K562 (cell line): ENCODE results near the gene SLC35F4. TPM values are rescaled to one million over a fixed set of nuclear protein-coding genes. Genes with fewer than 3 reads are reported as not detected.

Experiments used
- ATAC-seq: fragments of 200-7000 bp; cut with Tn5 transposase; 3 replicates; pipeline ENCODE4 v1.9.1; 2020; ENCODE audit warnings: moderate library complexity
- BruUV-seq: library from RNA; stranded (reverse); fragments of 400-500 nt; replicated peaks from 2 replicates; lab custom pipeline; 2021; lab: Mats Ljungman, UMichigan
- CTCF ChIA-PET: fragments of 300-600 bp; formaldehyde crosslinking; extraction: SDS; loops from one replicate; lab custom pipeline; 2021; ENCODE audit warnings: low intra/inter-chr PET ratio; lab: Yijun Ruan, JAX
- POLR2A ChIA-PET: fragments of 300-600, 350-650 bp; sonication (Branson Sonifier 250); formaldehyde crosslinking; extraction: SDS; loops from one replicate; lab custom pipeline; 2021; ENCODE audit warnings: antibody characterized with exemption, inconsistent platforms; lab: Yijun Ruan, JAX
- DNase-seq, 4 experiments: peaks; one replicate each; pipeline versions ENCODE4 v3.0.0 to v3.0.0-alpha.2; 2011 to 2018; ENCODE audit warnings: low spot score in 3 of 4, mixed read lengths in 3 of 4; ENCODE audit errors: extremely low read depth in 1 of 4
- FAIRE-seq: peaks from 2 replicates; lab custom pipeline; 2011; peaks lifted over from hg19 to GRCh38; lab: Jason Lieb, UNC
- H2AFZ ChIP-seq: 2 replicates; pipeline ENCODE4 v1.6.0; 2011; ENCODE audit warnings: low read depth, low read length, control low read depth, inconsistent platforms
- H3K27ac ChIP-seq: fragments of 200-600 bp; 3 replicates; pipeline ENCODE4 v1.8.0; 2011; ENCODE audit warnings: low read depth, mild to moderate bottlenecking, control low read depth, inconsistent platforms, low read length, moderate library complexity, mixed read lengths; ENCODE audit errors: extremely low read depth
- H3K27me3 ChIP-seq, 2 experiments: fragments of 300-600 bp in 1 of 2; 2 replicates in 1 of 2; 3 replicates in 1 of 2; pipeline versions ENCODE4 v1.6.0 to v1.8.0; 2011; ENCODE audit warnings: inconsistent platforms in 2 of 2, low read length in 2 of 2, mild to moderate bottlenecking in 1 of 2, mixed read lengths in 1 of 2, moderate library complexity in 1 of 2; ENCODE audit not compliant: control insufficient read depth in 2 of 2, insufficient read depth in 2 of 2
- H3K36me3 ChIP-seq: fragments of 300-600 bp; 3 replicates; pipeline ENCODE4 v1.8.0; 2011; ENCODE audit warnings: mild to moderate bottlenecking, low read length, inconsistent platforms; ENCODE audit not compliant: control insufficient read depth, insufficient read depth
- H3K4me1 ChIP-seq, 2 experiments: fragments of 200-600 bp in 1 of 2; replicated peaks in 1 of 2; 2 replicates in 1 of 2; 3 replicates in 1 of 2; pipeline versions ENCODE4 v1.5.1 to v1.8.0; 2011; ENCODE audit warnings: inconsistent platforms in 2 of 2, low read length in 2 of 2, mild to moderate bottlenecking in 1 of 2, mixed read lengths in 1 of 2, moderate library complexity in 1 of 2; ENCODE audit not compliant: control insufficient read depth in 2 of 2, insufficient read depth in 2 of 2
- H3K4me2 ChIP-seq: 2 replicates; pipeline ENCODE4 v1.6.1; 2011; ENCODE audit warnings: low read length, control low read depth, inconsistent platforms, mixed read lengths; ENCODE audit not compliant: insufficient read depth
- H3K4me3 ChIP-seq: fragments of 200-600 bp; sonication (generic), shearing (Covaris generic); 2 replicates; pipeline ENCODE4 v1.5.1; 2016; ENCODE audit warnings: control low read depth, inconsistent platforms
- H3K79me2 ChIP-seq: fragments of 200-600 bp; 3 replicates; pipeline ENCODE4 v1.8.0; 2011; ENCODE audit warnings: low read length, inconsistent platforms; ENCODE audit not compliant: control insufficient read depth, insufficient read depth
- H3K9ac ChIP-seq, 2 experiments: 2 replicates each; pipeline versions ENCODE4 v1.6.0 to v1.6.1; 2011; ENCODE audit warnings: low read depth in 2 of 2, low read length in 2 of 2, control low read depth in 1 of 2, inconsistent platforms in 1 of 2, mild to moderate bottlenecking in 1 of 2, mixed read lengths in 1 of 2; ENCODE audit not compliant: insufficient read depth in 1 of 2
- H3K9me1 ChIP-seq: one replicate; pipeline ENCODE4 v1.6.0; 2011; ENCODE audit warnings: inconsistent platforms, mild to moderate bottlenecking, low read length, moderate library complexity; ENCODE audit not compliant: control insufficient read depth, insufficient read depth
- H3K9me3 ChIP-seq: replicated peaks from 2 replicates; pipeline ENCODE4 v1.5.1; 2011; ENCODE audit warnings: low read depth, low read length, inconsistent platforms; ENCODE audit not compliant: control insufficient read depth, insufficient read depth
- H4K20me1 ChIP-seq: replicated peaks from 2 replicates; pipeline ENCODE4 v1.6.1; 2011; ENCODE audit warnings: low read length, inconsistent platforms, mixed read lengths; ENCODE audit not compliant: control insufficient read depth, insufficient read depth
- CSDE1 ChIP-seq, 2 experiments: fragments of 450-650 bp; IDR thresholded peaks; 2 replicates each; pipeline ENCODE4 v1.6.1; 2016; ENCODE audit warnings: mild to moderate bottlenecking in 1 of 2
- FOXA3 ChIP-seq, 2 experiments: fragments of 450-650 bp in 1 of 2; sonication (generic) in 1 of 2; formaldehyde crosslinking; IDR thresholded peaks in 1 of 2; conservative IDR thresholded peaks in 1 of 2; 2 replicates each; pipeline versions ENCODE4 v1.4.0 to v1.8.0; 2020 to 2022; ENCODE audit warnings: mild to moderate bottlenecking in 2 of 2, missing genetic modification reagents in 1 of 2
- IRF2 ChIP-seq: sonication (generic); formaldehyde crosslinking; IDR thresholded peaks from 2 replicates; pipeline ENCODE4 v1.8.1; 2022; ENCODE audit warnings: mild to moderate bottlenecking, missing genetic modification reagents
- KAT7 ChIP-seq: sonication (generic); formaldehyde crosslinking; IDR thresholded peaks from 2 replicates; pipeline ENCODE4 v1.8.0; 2022; ENCODE audit warnings: missing genetic modification reagents, mild to moderate bottlenecking, borderline replicate concordance
- POLR3A ChIP-seq: IDR thresholded peaks from 2 replicates; pipeline ENCODE4 v1.6.1; 2011; ENCODE audit warnings: borderline replicate concordance, mild to moderate bottlenecking, moderate library complexity; ENCODE audit not compliant: insufficient read length, insufficient read depth; ENCODE audit errors: extremely low read depth
- SIN3B ChIP-seq: fragments of 450-650 bp; IDR thresholded peaks from 2 replicates; pipeline ENCODE4 v1.6.1; 2017; ENCODE audit warnings: low read depth, mild to moderate bottlenecking, moderate library complexity
- SMARCA4 ChIP-seq: fragments of 450-650 bp; IDR thresholded peaks from 2 replicates; pipeline ENCODE4 v1.6.1; 2016
- ZBTB8A ChIP-seq: fragments of 450-650 bp; IDR thresholded peaks from 2 replicates; pipeline ENCODE4 v1.6.1; 2018; ENCODE audit warnings: mild to moderate bottlenecking, moderate library complexity; ENCODE audit not compliant: partially characterized antibody
- ZNF121 ChIP-seq: sonication (generic); formaldehyde crosslinking; conservative IDR thresholded peaks from 2 replicates; pipeline ENCODE4 v1.8.0; 2022; ENCODE audit warnings: missing genetic modification reagents
- ZNF77 ChIP-seq: fragments of 250-450 bp; sonication (Bioruptor Pico); IDR thresholded peaks from 2 replicates; pipeline ENCODE4 v1.5.0; 2020
- WGBS: fragments of 100-300 bp; shearing (Covaris generic); methylation state at CpG from one replicate; pipeline ENCODE4 v1.1.6; 2016; ENCODE audit warnings: low coverage, mixed read lengths; ENCODE audit not compliant: insufficient coverage; ENCODE audit errors: missing lambda C conversion rate; 5-methylcytosine and 5-hydroxymethylcytosine counted together
- in situ Hi-C: fragments of 300-500 bp; cut with MboI; formaldehyde crosslinking; loops from 4 replicates; pipeline ENCODE4 v1.15.0; 2018; ENCODE audit warnings: inconsistent platforms, mixed read lengths
- intact Hi-C: fragments of 100-400 bp; cut with micrococcal nuclease; formaldehyde crosslinking; loops from 2 replicates; pipeline ENCODE4 v1.14.2; 2022
- polyA plus RNA-seq, 8 experiments: library from polyadenylated mRNA; depleted of rRNA in 4 of 8; stranded (reverse) in 5 of 8; unstranded in 3 of 8; fragments of >200 nt; fragmentation: Nextera tagmentation in 2 of 8; fragmentation: Illumina TruSeq in 1 of 8; extraction: Ambion mirVana in 2 of 8; extraction: Trizol in 1 of 8; gene quantifications; 2 replicates each; pipeline versions ENCODE4 v1.2.1 to v1.2.3, GENCODE V29; 2011 to 2014; ENCODE audit warnings: inconsistent platforms in 1 of 8, missing spikeins in 1 of 8
- total RNA-seq, 7 experiments: library from RNA; depleted of rRNA in 6 of 7; stranded (reverse); fragments of >200 nt in 6 of 7; fragmentation: Illumina TruSeq in 2 of 7; extraction: Trizol in 2 of 7; gene quantifications; 2 replicates each; pipeline versions ENCODE4 v1.2.1 to v1.2.3, GENCODE V29; 2011 to 2021; ENCODE audit warnings: low replicate concordance in 1 of 7
- TF ChIP-seq, protein P1 (sequence below): fragments of 250-450 bp; sonication (Bioruptor Pico); IDR thresholded peaks from 2 replicates; pipeline ENCODE4 v1.4.0; 2020; ENCODE audit warnings: borderline replicate concordance
- TF ChIP-seq, protein P2 (sequence below): fragments of 250-450 bp; sonication (Bioruptor Pico); IDR thresholded peaks from 2 replicates; pipeline ENCODE4 v1.4.0; 2020; ENCODE audit warnings: mild to moderate bottlenecking, moderate library complexity

Gene SLC35F4
- total and polyA plus RNA-seq, 9 of the 15 experiments (the other 6 are each of a cell fraction or from before 2014, with no cell fraction given) = 0.01 TPM; not detected in 8

DNA sequence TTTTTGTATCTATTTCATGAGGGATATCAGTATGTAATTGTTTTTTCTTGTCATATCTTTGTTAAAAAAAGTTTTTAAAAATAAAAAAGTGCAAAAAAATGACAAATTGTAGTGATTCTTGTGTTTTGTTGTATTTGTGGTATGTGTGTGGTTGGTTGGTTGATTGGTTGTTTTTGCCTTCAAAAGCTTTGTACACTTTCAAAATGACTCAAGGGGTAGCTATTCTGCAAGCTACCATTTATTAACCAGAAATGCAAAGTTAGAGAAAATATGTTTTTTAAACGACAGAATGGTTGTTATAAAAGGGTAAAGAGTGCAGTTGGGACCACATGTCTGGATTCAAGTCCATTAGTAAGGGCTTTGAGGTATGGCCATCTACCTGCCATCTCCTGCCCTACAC lies 119.3 kb downstream of the SLC35F4 start:
- Histone ChIP-seq H3K27me3 (no peaks in the 10 kb centered on the region), H3K9ac (no peak overlapping the region), H2AFZ (no peak overlapping the region), H3K9me1 (no peaks in the 10 kb centered on the region), H3K4me1 (no peaks in the 10 kb centered on the region), H3K4me3 (no peak overlapping the region), H4K20me1 (no peaks in the 10 kb centered on the region), H3K9me3 (no peaks in the 10 kb centered on the region), H3K27ac (no peak overlapping the region), H3K36me3 (no peaks in the 10 kb centered on the region), H3K79me2 (no peaks in the 10 kb centered on the region), H3K4me2 (no peak overlapping the region)
- ATAC-seq (no peak), FAIRE-seq (no peak), DNase-seq (no peak)
- WGBS = 0% methylated on average over 1 of the region's 1 CpG
- CTCF ChIA-PET = no interaction called here
- POLR2A ChIA-PET = no interaction called here
- intact Hi-C loops (no loop called here), in situ Hi-C loops (no loop called here)
- TF ChIP-seq ZBTB8A = no peak
- TF ChIP-seq, protein P1, sequence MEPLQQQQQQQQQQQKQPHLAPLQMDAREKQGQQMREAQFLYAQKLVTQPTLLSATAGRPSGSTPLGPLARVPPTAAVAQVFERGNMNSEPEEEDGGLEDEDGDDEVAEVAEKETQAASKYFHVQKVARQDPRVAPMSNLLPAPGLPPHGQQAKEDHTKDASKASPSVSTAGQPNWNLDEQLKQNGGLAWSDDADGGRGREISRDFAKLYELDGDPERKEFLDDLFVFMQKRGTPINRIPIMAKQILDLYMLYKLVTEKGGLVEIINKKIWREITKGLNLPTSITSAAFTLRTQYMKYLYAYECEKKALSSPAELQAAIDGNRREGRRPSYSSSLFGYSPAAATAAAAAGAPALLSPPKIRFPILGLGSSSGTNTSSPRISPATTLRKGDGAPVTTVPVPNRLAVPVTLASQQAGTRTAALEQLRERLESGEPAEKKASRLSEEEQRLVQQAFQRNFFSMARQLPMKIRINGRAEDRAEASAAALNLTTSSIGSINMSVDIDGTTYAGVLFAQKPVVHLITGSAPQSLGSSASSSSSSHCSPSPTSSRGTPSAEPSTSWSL (CRISPR knock-in tag) = no peak
- no peak for TF ChIP-seq ZNF121 (CRISPR knock-in tag)
- TF ChIP-seq POLR3A = no peak
- TF ChIP-seq CSDE1 (IDR thresholded peaks at IDR 0.05) = no peak
- TF ChIP-seq SMARCA4 = no peak
- no peak for TF ChIP-seq IRF2 (CRISPR knock-in tag)
- no peak for TF ChIP-seq SIN3B
- TF ChIP-seq KAT7 (CRISPR knock-in tag) = no peak
- TF ChIP-seq ZNF77 (CRISPR knock-in tag) = no peak
- TF ChIP-seq, protein P2, sequence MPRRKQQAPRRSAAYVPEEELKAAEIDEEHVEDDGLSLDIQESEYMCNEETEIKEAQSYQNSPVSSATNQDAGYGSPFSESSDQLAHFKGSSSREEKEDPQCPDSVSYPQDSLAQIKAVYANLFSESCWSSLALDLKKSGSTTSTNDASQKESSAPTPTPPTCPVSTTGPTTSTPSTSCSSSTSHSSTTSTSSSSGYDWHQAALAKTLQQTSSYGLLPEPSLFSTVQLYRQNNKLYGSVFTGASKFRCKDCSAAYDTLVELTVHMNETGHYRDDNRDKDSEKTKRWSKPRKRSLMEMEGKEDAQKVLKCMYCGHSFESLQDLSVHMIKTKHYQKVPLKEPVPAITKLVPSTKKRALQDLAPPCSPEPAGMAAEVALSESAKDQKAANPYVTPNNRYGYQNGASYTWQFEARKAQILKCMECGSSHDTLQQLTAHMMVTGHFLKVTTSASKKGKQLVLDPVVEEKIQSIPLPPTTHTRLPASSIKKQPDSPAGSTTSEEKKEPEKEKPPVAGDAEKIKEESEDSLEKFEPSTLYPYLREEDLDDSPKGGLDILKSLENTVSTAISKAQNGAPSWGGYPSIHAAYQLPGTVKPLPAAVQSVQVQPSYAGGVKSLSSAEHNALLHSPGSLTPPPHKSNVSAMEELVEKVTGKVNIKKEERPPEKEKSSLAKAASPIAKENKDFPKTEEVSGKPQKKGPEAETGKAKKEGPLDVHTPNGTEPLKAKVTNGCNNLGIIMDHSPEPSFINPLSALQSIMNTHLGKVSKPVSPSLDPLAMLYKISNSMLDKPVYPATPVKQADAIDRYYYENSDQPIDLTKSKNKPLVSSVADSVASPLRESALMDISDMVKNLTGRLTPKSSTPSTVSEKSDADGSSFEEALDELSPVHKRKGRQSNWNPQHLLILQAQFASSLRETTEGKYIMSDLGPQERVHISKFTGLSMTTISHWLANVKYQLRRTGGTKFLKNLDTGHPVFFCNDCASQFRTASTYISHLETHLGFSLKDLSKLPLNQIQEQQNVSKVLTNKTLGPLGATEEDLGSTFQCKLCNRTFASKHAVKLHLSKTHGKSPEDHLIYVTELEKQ (CRISPR knock-in tag) = no peak
- no peak for TF ChIP-seq FOXA3 (CRISPR knock-in tag; conservative IDR thresholded peaks at IDR 0.05 in 1 of 2, IDR thresholded peaks at IDR 0.05 in 1 of 2)
- BruUV-seq = no TSS peak
